K562 (cell line): Measurements from ENCODE around the gene ARL11. TPM values are rescaled to one million over a fixed set of nuclear protein-coding genes. Genes with fewer than 3 reads are reported as not detected.

ENCODE experiments used
- ATAC-seq: fragments of 200-7000 bp; cut with Tn5 transposase; 3 replicates; pipeline ENCODE4 v1.9.1; 2020; ENCODE audit warnings: moderate library complexity
- BruUV-seq: library from RNA; stranded (reverse); fragments of 400-500 nt; replicated peaks from 2 replicates; lab custom pipeline; 2021; lab: Mats Ljungman, UMichigan
- CTCF ChIA-PET: fragments of 300-600 bp; formaldehyde crosslinking; extraction: SDS; loops from one replicate; lab custom pipeline; 2021; ENCODE audit warnings: low intra/inter-chr PET ratio; lab: Yijun Ruan, JAX
- POLR2A ChIA-PET: fragments of 300-600, 350-650 bp; sonication (Branson Sonifier 250); formaldehyde crosslinking; extraction: SDS; loops from one replicate; lab custom pipeline; 2021; ENCODE audit warnings: antibody characterized with exemption, inconsistent platforms; lab: Yijun Ruan, JAX
- DNase-seq, 4 experiments: peaks; one replicate each; pipeline versions ENCODE4 v3.0.0 to v3.0.0-alpha.2; 2011 to 2018; ENCODE audit warnings: low spot score in 3 of 4, mixed read lengths in 3 of 4; ENCODE audit errors: extremely low read depth in 1 of 4
- FAIRE-seq: peaks from 2 replicates; lab custom pipeline; 2011; peaks lifted over from hg19 to GRCh38; lab: Jason Lieb, UNC
- H2AFZ ChIP-seq: 2 replicates; pipeline ENCODE4 v1.6.0; 2011; ENCODE audit warnings: low read depth, low read length, control low read depth, inconsistent platforms
- H3K27ac ChIP-seq: fragments of 200-600 bp; 3 replicates; pipeline ENCODE4 v1.8.0; 2011; ENCODE audit warnings: low read depth, mild to moderate bottlenecking, control low read depth, inconsistent platforms, low read length, moderate library complexity, mixed read lengths; ENCODE audit errors: extremely low read depth
- H3K27me3 ChIP-seq, 2 experiments: fragments of 300-600 bp in 1 of 2; 2 replicates in 1 of 2; 3 replicates in 1 of 2; pipeline versions ENCODE4 v1.6.0 to v1.8.0; 2011; ENCODE audit warnings: inconsistent platforms in 2 of 2, low read length in 2 of 2, mild to moderate bottlenecking in 1 of 2, mixed read lengths in 1 of 2, moderate library complexity in 1 of 2; ENCODE audit not compliant: control insufficient read depth in 2 of 2, insufficient read depth in 2 of 2
- H3K36me3 ChIP-seq: fragments of 300-600 bp; 3 replicates; pipeline ENCODE4 v1.8.0; 2011; ENCODE audit warnings: mild to moderate bottlenecking, low read length, inconsistent platforms; ENCODE audit not compliant: control insufficient read depth, insufficient read depth
- H3K4me1 ChIP-seq, 2 experiments: fragments of 200-600 bp in 1 of 2; replicated peaks in 1 of 2; 2 replicates in 1 of 2; 3 replicates in 1 of 2; pipeline versions ENCODE4 v1.5.1 to v1.8.0; 2011; ENCODE audit warnings: inconsistent platforms in 2 of 2, low read length in 2 of 2, mild to moderate bottlenecking in 1 of 2, mixed read lengths in 1 of 2, moderate library complexity in 1 of 2; ENCODE audit not compliant: control insufficient read depth in 2 of 2, insufficient read depth in 2 of 2
- H3K4me2 ChIP-seq: 2 replicates; pipeline ENCODE4 v1.6.1; 2011; ENCODE audit warnings: low read length, control low read depth, inconsistent platforms, mixed read lengths; ENCODE audit not compliant: insufficient read depth
- H3K4me3 ChIP-seq: fragments of 200-600 bp; sonication (generic), shearing (Covaris generic); 2 replicates; pipeline ENCODE4 v1.5.1; 2016; ENCODE audit warnings: control low read depth, inconsistent platforms
- H3K79me2 ChIP-seq: fragments of 200-600 bp; 3 replicates; pipeline ENCODE4 v1.8.0; 2011; ENCODE audit warnings: low read length, inconsistent platforms; ENCODE audit not compliant: control insufficient read depth, insufficient read depth
- H3K9ac ChIP-seq, 2 experiments: 2 replicates each; pipeline versions ENCODE4 v1.6.0 to v1.6.1; 2011; ENCODE audit warnings: low read depth in 2 of 2, low read length in 2 of 2, control low read depth in 1 of 2, inconsistent platforms in 1 of 2, mild to moderate bottlenecking in 1 of 2, mixed read lengths in 1 of 2; ENCODE audit not compliant: insufficient read depth in 1 of 2
- H3K9me1 ChIP-seq: one replicate; pipeline ENCODE4 v1.6.0; 2011; ENCODE audit warnings: inconsistent platforms, mild to moderate bottlenecking, low read length, moderate library complexity; ENCODE audit not compliant: control insufficient read depth, insufficient read depth
- H3K9me3 ChIP-seq: replicated peaks from 2 replicates; pipeline ENCODE4 v1.5.1; 2011; ENCODE audit warnings: low read depth, low read length, inconsistent platforms; ENCODE audit not compliant: control insufficient read depth, insufficient read depth
- H4K20me1 ChIP-seq: replicated peaks from 2 replicates; pipeline ENCODE4 v1.6.1; 2011; ENCODE audit warnings: low read length, inconsistent platforms, mixed read lengths; ENCODE audit not compliant: control insufficient read depth, insufficient read depth
- CTBP1 ChIP-seq: fragments of 450-650 bp; IDR thresholded peaks from 2 replicates; pipeline ENCODE4 v1.6.1; 2016; ENCODE audit warnings: borderline replicate concordance
- CTCFL ChIP-seq: IDR thresholded peaks from 2 replicates; pipeline ENCODE4 v1.6.1; 2011; ENCODE audit warnings: borderline replicate concordance, low read depth, mild to moderate bottlenecking, moderate library complexity, low read length; ENCODE audit not compliant: insufficient read depth, poor library complexity, severe bottlenecking
- EP300 ChIP-seq: IDR thresholded peaks from 2 replicates; pipeline ENCODE4 v1.6.1; 2012; ENCODE audit warnings: low read length, improper control_type of control experiment
- MAFG ChIP-seq: fragments of 450-650 bp; conservative IDR thresholded peaks from 2 replicates; pipeline ENCODE4 v1.6.1; 2016; ENCODE audit warnings: missing genetic modification characterization, missing compliant biosample characterization
- MAFK ChIP-seq: IDR thresholded peaks from 2 replicates; pipeline ENCODE4 v1.6.1; 2011; ENCODE audit warnings: low read length, improper control_type of control experiment
- NFE2 ChIP-seq: IDR thresholded peaks from 2 replicates; pipeline ENCODE4 v1.6.1; 2014; ENCODE audit warnings: antibody characterized with exemption, low read depth
- PHTF2 ChIP-seq: fragments of 250-450 bp; sonication (Bioruptor Pico); IDR thresholded peaks from 2 replicates; pipeline ENCODE4 v1.5.0; 2021; ENCODE audit warnings: mild to moderate bottlenecking
- SOX6 ChIP-seq: fragments of 450-650 bp; IDR thresholded peaks from 2 replicates; pipeline ENCODE4 v1.6.1; 2014; ENCODE audit warnings: mild to moderate bottlenecking
- STAG1 ChIP-seq: sonication (generic); formaldehyde crosslinking; IDR thresholded peaks from 2 replicates; pipeline ENCODE4 v1.5.0; 2020; ENCODE audit warnings: missing genetic modification reagents, borderline replicate concordance
- YY1 ChIP-seq, 3 experiments: IDR thresholded peaks; 2 replicates each; pipeline ENCODE4 v1.6.1; 2011; ENCODE audit warnings: low read length in 2 of 3, mild to moderate bottlenecking in 2 of 3, moderate library complexity in 2 of 3, borderline replicate concordance in 1 of 3, control low read depth in 1 of 3, low read depth in 1 of 3; ENCODE audit not compliant: insufficient read depth in 3 of 3, insufficient replicate concordance in 2 of 3, control insufficient read depth in 1 of 3, insufficient read length in 1 of 3; ENCODE audit errors: extremely low read depth in 1 of 3
- ZKSCAN8 ChIP-seq: fragments of 200-800 bp; sonication (Bioruptor generic); IDR thresholded peaks from 2 replicates; pipeline ENCODE4 v1.6.1; 2016; ENCODE audit warnings: missing genetic modification characterization, missing compliant biosample characterization
- ZNF121 ChIP-seq: sonication (generic); formaldehyde crosslinking; conservative IDR thresholded peaks from 2 replicates; pipeline ENCODE4 v1.8.0; 2022; ENCODE audit warnings: missing genetic modification reagents
- ZNF24 ChIP-seq: fragments of 450-650 bp; IDR thresholded peaks from 2 replicates; pipeline ENCODE4 v1.6.1; 2016
- WGBS: fragments of 100-300 bp; shearing (Covaris generic); methylation state at CpG from one replicate; pipeline ENCODE4 v1.1.6; 2016; ENCODE audit warnings: low coverage, mixed read lengths; ENCODE audit not compliant: insufficient coverage; ENCODE audit errors: missing lambda C conversion rate; 5-methylcytosine and 5-hydroxymethylcytosine counted together
- in situ Hi-C: fragments of 300-500 bp; cut with MboI; formaldehyde crosslinking; loops from 4 replicates; pipeline ENCODE4 v1.15.0; 2018; ENCODE audit warnings: inconsistent platforms, mixed read lengths
- intact Hi-C: fragments of 100-400 bp; cut with micrococcal nuclease; formaldehyde crosslinking; loops from 2 replicates; pipeline ENCODE4 v1.14.2; 2022
- polyA plus RNA-seq, 8 experiments: library from polyadenylated mRNA; depleted of rRNA in 4 of 8; stranded (reverse) in 5 of 8; unstranded in 3 of 8; fragments of >200 nt; fragmentation: Nextera tagmentation in 2 of 8; fragmentation: Illumina TruSeq in 1 of 8; extraction: Ambion mirVana in 2 of 8; extraction: Trizol in 1 of 8; gene quantifications; 2 replicates each; pipeline versions ENCODE4 v1.2.1 to v1.2.3, GENCODE V29; 2011 to 2014; ENCODE audit warnings: inconsistent platforms in 1 of 8, missing spikeins in 1 of 8
- total RNA-seq, 7 experiments: library from RNA; depleted of rRNA in 6 of 7; stranded (reverse); fragments of >200 nt in 6 of 7; fragmentation: Illumina TruSeq in 2 of 7; extraction: Trizol in 2 of 7; gene quantifications; 2 replicates each; pipeline versions ENCODE4 v1.2.1 to v1.2.3, GENCODE V29; 2011 to 2021; ENCODE audit warnings: low replicate concordance in 1 of 7
- TF ChIP-seq, protein P1 (sequence below): IDR thresholded peaks from 2 replicates; pipeline ENCODE4 v1.6.1; 2012; ENCODE audit warnings: low read depth, low read length, improper control_type of control experiment, borderline replicate concordance
- TF ChIP-seq, protein P2 (sequence below): sonication (generic); IDR thresholded peaks from 2 replicates; pipeline ENCODE4 v1.6.1; 2016

The ARL11 gene
- total and polyA plus RNA-seq, 9 of the 15 experiments (the other 6 are each of a cell fraction or from before 2014, with no cell fraction given), result 0.18 to 0.87 (median 0.45) TPM

DNA sequence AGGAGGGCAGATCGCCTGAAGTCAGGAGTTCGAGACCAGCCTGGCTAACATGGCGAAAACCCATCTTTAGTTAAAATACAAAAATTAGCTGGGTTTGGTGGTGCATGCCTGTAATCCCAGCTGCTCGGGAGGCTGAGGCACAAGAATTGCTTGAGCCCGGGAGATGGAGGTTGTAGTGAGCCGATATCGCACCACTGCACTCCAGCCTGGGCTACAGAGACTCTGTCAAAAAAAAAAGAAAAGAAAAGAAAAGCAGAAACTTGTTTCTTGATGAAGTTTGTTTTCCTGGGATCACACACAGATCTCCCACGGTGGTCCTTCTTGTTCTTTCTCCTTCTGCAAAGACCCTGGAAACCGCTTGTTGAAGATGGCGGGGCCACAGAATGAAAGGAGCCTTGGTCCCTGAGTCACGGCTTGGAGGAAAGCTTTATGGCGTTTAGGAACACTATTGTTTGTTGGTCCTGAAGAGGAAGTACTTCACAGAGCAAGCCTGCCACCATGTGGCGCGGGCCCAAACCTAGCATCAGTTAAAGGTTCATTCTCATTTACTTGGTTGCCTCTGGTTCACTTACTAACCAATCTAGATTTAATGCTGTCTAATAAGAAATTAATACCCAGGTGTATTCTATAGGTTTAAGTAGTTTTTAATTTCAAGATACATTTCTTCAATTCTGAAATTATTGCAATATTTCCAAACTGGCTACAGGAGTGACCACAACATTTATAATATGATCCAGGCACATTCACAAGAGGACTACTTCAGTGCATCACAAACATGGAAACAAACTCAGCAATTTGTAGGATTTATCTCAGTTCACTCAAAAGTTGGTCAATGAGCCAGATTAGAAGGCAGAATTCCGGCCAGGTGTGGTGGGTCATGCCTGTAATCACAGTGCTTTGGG, 21.3 kb upstream of the ARL11 start:
- no peaks in the 10 kb centered on the region for H3K27me3 ChIP-seq
- peak overlapping the region; percentile 39; the same call in 1 of the 2 replicates for H3K4me2 ChIP-seq
- H3K79me2 ChIP-seq, result no peaks in the 10 kb centered on the region
- peak overlapping the region in 1 of 2 experiments; percentile 17; a peak in 1 of 4 replicates for H3K9ac ChIP-seq
- intact Hi-C loops, result loop anchor here (1.0 to 5.0 kb wide), 4 partner anchors 112 to 306 kb away; partner anchors contain the start of gene PHF11
- FAIRE-seq (peak; percentile 97), DNase-seq (peak; percentile 55 to 87 (median 64)), ATAC-seq (peak; percentile 98)
- in situ Hi-C loops, result no loop called here
- BruUV-seq, result TSS peak; percentile 73
- no peaks in the 10 kb centered on the region for H3K9me1 ChIP-seq
- no peaks in the 10 kb centered on the region for H3K9me3 ChIP-seq
- H4K20me1 ChIP-seq, result no peaks in the 10 kb centered on the region
- no peak overlapping the region for H3K27ac ChIP-seq
- peak overlapping the region; percentile 85 for H2AFZ ChIP-seq
- H3K36me3 ChIP-seq, result no peaks in the 10 kb centered on the region
- 24% methylated on average over 13 of the region's 15 CpGs for WGBS
- CTCF ChIA-PET, result interaction anchor here (1.6 kb wide), 1 partner anchor 305 kb away, joined by 11 read pairs; no protein-coding TSS in a partner anchor
- H3K4me1 ChIP-seq, result no peaks in the 10 kb centered on the region; a peak in 2 of 5 replicates
- H3K4me3 ChIP-seq, result 0 out of 2 replicates have a peak overlapping the region, but pooled peaks have one; percentile 19
- POLR2A ChIA-PET, result interaction anchor here (0.6 kb wide), 1 partner anchor 519 kb away, joined by 3 read pairs; no protein-coding TSS in a partner anchor
- TF ChIP-seq CTBP1 (peak; percentile 41; the same call in 1 of the 2 replicates), MAFK (0 out of 2 replicates have a peak, but pooled peaks have one; percentile 11), ZNF121 (CRISPR knock-in tag) (no peak), ZKSCAN8 (CRISPR knock-in tag) (no peak), EP300 (0 out of 2 replicates have a peak, but pooled peaks have one; percentile 21), MAFG (tag) (0 out of 2 replicates have a peak, but pooled peaks have one; percentile 5), STAG1 (CRISPR knock-in tag) (peak; percentile 51; the same call in 1 of the 2 replicates), PHTF2 (CRISPR knock-in tag) (no peak), CTCFL (peak; percentile 11), NFE2 (0 out of 2 replicates have a peak, but pooled peaks have one; percentile 33), SOX6 (peak; percentile 29; the same call in 1 of the 2 replicates), YY1 (IDR thresholded peaks at IDR 0.05; ENCODE audit: borderline replicate concordance in 1 of 3, control insufficient read depth in 1 of 3, extremely low read depth in 1 of 3, insufficient read depth in 3 of 3, insufficient read length in 1 of 3, insufficient replicate concordance in 2 of 3, low read depth in 1 of 3, low read length in 2 of 3) (peak in 2 of 3 experiments; percentile 62 to 74), ZNF24 (no peak)
- TF ChIP-seq, protein P1, sequence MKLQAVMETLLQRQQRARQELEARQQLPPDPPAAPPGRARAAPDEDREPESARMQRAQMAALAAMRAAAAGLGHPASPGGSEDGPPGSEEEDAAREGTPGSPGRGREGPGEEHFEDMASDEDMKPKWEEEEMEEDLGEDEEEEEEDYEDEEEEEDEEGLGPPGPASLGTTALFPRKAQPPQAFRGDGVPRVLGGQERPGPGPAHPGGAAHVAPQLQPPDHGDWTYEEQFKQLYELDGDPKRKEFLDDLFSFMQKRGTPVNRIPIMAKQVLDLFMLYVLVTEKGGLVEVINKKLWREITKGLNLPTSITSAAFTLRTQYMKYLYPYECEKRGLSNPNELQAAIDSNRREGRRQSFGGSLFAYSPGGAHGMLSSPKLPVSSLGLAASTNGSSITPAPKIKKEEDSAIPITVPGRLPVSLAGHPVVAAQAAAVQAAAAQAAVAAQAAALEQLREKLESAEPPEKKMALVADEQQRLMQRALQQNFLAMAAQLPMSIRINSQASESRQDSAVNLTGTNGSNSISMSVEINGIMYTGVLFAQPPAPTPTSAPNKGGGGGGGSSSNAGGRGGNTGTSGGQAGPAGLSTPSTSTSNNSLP, result 0 out of 2 replicates have a peak, but pooled peaks have one; percentile 36
- TF ChIP-seq, protein P2, sequence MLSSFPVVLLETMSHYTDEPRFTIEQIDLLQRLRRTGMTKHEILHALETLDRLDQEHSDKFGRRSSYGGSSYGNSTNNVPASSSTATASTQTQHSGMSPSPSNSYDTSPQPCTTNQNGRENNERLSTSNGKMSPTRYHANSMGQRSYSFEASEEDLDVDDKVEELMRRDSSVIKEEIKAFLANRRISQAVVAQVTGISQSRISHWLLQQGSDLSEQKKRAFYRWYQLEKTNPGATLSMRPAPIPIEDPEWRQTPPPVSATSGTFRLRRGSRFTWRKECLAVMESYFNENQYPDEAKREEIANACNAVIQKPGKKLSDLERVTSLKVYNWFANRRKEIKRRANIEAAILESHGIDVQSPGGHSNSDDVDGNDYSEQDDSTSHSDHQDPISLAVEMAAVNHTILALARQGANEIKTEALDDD, result peak; percentile 66
